Measurements from ENCODE around the gene RPA1.
A peak's percentile ranks its signal among the peaks of the same experiment; 100 is the strongest.

Gene RPA1

DNA sequence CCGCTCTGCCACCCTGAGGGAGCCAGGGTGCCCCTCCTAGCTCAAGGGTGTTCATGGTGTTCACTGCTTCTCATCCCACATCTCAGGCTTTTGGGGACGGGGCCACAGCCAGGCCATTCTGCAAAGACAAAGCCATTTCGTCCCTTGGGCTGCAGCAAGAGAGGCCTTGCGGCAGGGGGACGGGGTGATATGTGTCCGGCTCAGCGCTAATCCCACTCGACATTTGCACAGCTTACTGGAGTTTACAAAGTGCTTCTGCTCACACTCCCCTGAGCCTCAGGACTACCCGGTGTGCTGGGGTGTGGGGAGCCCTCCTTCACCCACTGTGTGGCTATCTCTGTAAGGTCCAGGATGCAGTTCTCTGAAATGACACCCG, 111.0 kb downstream of the RPA1 start:
- peak; percentile 75 for DNase-seq (ENCODE audit: insufficient read length, low spot score)
- TF ChIP-seq, protein P1, sequence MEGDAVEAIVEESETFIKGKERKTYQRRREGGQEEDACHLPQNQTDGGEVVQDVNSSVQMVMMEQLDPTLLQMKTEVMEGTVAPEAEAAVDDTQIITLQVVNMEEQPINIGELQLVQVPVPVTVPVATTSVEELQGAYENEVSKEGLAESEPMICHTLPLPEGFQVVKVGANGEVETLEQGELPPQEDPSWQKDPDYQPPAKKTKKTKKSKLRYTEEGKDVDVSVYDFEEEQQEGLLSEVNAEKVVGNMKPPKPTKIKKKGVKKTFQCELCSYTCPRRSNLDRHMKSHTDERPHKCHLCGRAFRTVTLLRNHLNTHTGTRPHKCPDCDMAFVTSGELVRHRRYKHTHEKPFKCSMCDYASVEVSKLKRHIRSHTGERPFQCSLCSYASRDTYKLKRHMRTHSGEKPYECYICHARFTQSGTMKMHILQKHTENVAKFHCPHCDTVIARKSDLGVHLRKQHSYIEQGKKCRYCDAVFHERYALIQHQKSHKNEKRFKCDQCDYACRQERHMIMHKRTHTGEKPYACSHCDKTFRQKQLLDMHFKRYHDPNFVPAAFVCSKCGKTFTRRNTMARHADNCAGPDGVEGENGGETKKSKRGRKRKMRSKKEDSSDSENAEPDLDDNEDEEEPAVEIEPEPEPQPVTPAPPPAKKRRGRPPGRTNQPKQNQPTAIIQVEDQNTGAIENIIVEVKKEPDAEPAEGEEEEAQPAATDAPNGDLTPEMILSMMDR (IDR thresholded peaks at IDR 0.05; ENCODE audit: insufficient read depth, missing control alignments) = no peak
- no peak for FAIRE-seq

DNA sequence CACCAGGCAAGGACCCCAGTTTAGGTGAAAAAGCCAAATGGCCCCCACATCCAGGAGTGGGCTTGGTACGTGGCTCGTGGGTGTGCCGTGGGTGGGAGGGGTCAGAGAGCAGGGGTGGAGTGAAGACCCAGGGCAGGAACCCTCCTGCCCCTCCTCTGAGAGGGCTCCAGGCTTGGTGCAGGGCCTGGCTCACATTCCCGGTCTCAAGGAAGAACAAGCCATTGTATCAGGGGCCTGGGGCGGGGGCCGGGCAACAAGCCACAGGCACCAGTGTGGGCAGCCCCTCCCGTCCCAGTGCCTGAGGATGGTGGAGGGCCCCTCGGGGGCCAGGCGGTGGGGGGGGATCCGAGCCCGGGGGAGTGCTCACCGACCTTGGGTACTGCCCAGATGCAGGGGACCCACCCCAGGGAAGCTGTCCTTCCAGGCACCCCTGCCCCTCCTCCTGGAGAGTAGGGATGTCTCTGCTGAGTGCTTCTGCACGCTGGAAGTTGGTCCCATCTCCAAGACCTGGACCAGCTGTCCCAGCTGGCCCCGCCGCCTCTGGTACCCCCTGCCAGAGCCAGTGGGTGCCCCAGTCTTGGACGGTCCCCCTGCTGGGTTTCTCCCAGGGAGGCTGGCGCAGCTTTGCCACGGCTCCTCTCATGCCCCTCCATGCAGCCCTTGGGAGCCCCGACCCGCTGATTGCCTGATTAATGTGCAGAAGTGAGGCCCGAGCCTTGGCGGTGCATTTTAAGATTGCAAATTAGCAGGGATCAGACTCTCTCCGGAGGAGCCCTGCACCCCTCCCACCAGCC, 111.7 kb downstream of the RPA1 start:
- TF ChIP-seq, protein P1 (IDR thresholded peaks at IDR 0.05; ENCODE audit: insufficient read depth, missing control alignments) = no peak
- FAIRE-seq (no peak), DNase-seq (ENCODE audit: insufficient read length, low spot score) (no peak)

DNA sequence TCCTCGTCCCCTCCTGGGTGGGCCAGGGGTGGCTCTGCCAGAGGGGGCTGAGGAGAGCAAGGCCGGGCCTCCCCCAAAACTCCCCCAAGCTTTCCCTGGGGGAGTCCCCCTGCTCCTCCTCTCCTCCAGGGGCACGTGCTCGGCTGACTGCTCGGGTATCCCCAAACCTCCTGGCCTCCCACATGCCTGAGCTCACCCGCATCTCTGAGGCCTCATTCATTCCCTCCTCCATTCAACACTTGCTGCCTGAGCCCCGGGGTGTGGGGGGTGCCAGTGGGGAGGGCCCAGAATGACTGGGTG, 112.2 kb downstream of the RPA1 start:
- FAIRE-seq (no peak), DNase-seq (ENCODE audit: insufficient read length, low spot score) (no peak)
- TF ChIP-seq, protein P1 (IDR thresholded peaks at IDR 0.05; ENCODE audit: insufficient read depth, missing control alignments) = no peak

DNA sequence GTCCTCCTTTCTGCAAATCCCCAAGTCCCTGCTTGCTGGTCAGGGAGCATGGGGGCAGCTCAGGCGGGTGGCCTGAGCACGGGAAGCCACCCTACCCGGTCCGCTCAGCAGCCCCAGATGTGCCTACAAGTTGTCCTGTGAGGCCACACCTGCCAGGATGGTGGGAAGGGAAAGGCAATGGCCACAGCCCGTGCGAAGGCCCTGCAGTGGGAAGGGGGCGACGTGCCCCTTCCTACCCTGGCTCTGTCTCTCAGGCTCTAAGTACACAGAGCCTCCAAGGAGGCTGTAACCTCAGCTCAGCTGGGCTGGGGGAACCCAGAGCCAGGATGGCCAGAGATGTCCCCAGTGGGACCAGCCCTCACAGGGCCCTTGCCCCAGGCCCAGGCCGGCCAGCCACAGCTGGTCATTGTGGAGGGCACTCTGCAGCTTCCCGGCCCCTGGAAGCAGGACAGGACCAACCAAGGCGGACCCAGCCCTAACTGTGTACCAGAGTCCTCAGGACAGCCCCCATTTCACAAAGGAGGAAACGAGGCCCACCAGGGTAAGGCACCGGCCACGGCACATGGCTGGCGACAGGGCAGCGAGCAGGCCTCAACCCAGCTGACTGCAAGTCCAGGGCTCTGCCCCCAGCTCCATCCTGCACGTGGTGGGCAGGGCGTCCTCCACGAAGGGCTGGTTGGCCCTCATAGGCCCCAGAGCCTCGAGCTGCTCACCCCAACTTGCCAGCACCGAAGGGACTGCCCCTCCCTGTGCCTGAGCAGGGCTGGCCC, 113.0 kb downstream of the RPA1 start:
- TF ChIP-seq, protein P1 (IDR thresholded peaks at IDR 0.05; ENCODE audit: insufficient read depth, missing control alignments) = no peak
- DNase-seq (ENCODE audit: insufficient read length, low spot score) = no peak
- no peak for FAIRE-seq

DNA sequence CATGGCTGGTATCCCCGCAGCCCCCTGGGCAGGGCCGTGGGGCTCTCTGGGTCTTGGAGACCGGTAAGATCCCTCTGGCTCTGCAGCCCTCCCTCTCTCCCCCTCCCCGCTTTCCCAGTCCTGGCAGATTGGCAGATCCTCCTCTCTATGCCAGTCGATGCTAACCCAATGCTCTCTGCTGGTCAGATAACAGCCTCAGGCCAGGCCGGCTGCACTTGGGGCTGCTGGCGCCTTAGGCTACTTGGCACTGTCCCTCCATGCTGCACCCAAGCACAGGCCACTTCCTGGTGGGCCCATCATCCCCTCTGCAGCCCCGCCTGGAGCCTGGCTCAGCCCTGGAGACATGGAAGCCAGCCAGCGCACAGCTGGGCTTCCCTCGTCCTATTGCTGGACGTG, 113.6 kb downstream of the RPA1 start:
- no peak for FAIRE-seq
- no peak for DNase-seq (ENCODE audit: insufficient read length, low spot score)
- TF ChIP-seq, protein P1 (IDR thresholded peaks at IDR 0.05; ENCODE audit: insufficient read depth, missing control alignments) = no peak

DNA sequence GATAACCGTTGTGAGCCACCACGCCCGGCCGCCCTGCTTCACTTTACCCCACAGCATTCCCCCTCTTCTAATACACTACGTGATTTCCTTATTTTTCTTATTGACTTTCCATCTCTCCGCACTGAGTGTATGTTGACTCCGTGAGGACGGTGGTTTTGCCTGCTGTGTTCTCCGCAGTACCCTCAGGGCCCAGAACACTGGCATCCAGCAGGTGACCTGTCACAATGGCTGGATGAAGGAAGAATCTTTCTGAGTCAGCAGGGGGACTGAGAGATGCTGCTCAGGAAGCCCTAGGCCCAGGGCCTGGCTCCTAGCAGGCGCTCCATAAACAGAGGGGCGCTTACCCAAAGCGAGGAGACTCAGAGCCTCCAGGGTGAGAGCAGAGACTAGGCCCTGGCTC, 115.8 kb downstream of the RPA1 start:
- FAIRE-seq (no peak), DNase-seq (ENCODE audit: insufficient read length, low spot score) (no peak)
- TF ChIP-seq, protein P1 (IDR thresholded peaks at IDR 0.05; ENCODE audit: insufficient read depth, missing control alignments) = no peak

Measured in D721Med (cell line).